Panc1 (cell line): Measurements from ENCODE around the gene FBXL17. TPM values are rescaled to one million over a fixed set of nuclear protein-coding genes. Genes with fewer than 3 reads are reported as not detected.
A peak's percentile ranks its signal among the peaks of the same experiment; 100 is the strongest.

Source experiments
- ATAC-seq: fragments of 200-7000 bp; cut with Tn5 transposase; 2 replicates; pipeline ENCODE4 v1.9.1; 2020; ENCODE audit warnings: mild to moderate bottlenecking, moderate library complexity
- BruUV-seq: library from RNA; stranded (reverse); fragments of 400-500 nt; replicated peaks from 2 replicates; lab custom pipeline; 2021; lab: Mats Ljungman, UMichigan
- CTCF ChIA-PET: fragments of 300-600 bp; sonication (Branson Sonifier 250); formaldehyde crosslinking; loops from one replicate; lab custom pipeline; 2022; ENCODE audit warnings: antibody characterized with exemption; lab: Charles Lee
- POLR2A ChIA-PET: fragments of 300-600 bp; sonication (Branson Sonifier 250); formaldehyde crosslinking; loops from one replicate; lab custom pipeline; 2022; ENCODE audit warnings: antibody characterized with exemption; lab: Charles Lee
- DNase-seq: peaks from one replicate; pipeline ENCODE4 v3.0.0-alpha.2; 2010; ENCODE audit warnings: low read depth, low spot score
- H3K27ac ChIP-seq: 2 replicates; pipeline ENCODE4 v1.5.1; 2011; ENCODE audit warnings: mild to moderate bottlenecking, low read length, inconsistent platforms
- H3K27me3 ChIP-seq: fragments of 200-500 bp; sonication (Bioruptor generic); 2 replicates; pipeline ENCODE4 v1.6.0; 2014; ENCODE audit warnings: low read length, inconsistent platforms; ENCODE audit not compliant: control insufficient read depth, insufficient read depth
- H3K36me3 ChIP-seq: fragments of 200-500 bp; sonication (Bioruptor generic); 2 replicates; pipeline ENCODE4 v1.5.1; 2014; ENCODE audit warnings: inconsistent platforms, mild to moderate bottlenecking, low read length, moderate library complexity; ENCODE audit not compliant: control insufficient read depth, insufficient read depth
- H3K4me1 ChIP-seq: 2 replicates; pipeline ENCODE4 v1.5.1; 2011; ENCODE audit warnings: inconsistent platforms, mild to moderate bottlenecking, low read length, moderate library complexity; ENCODE audit not compliant: control insufficient read depth, insufficient read depth
- H3K4me3 ChIP-seq, 2 experiments: 2 replicates each; pipeline ENCODE4 v1.5.1; 2011 to 2012; ENCODE audit warnings: low read depth in 2 of 2, low read length in 2 of 2, mild to moderate bottlenecking in 2 of 2, inconsistent platforms in 1 of 2, moderate library complexity in 1 of 2
- H3K9me3 ChIP-seq: fragments of 200-500 bp; sonication (Bioruptor generic); 2 replicates; pipeline ENCODE4 v1.5.1; 2014; ENCODE audit warnings: low read depth, mild to moderate bottlenecking, inconsistent platforms, low read length, moderate library complexity; ENCODE audit not compliant: control insufficient read depth, insufficient read depth
- POLR2AphosphoS5 ChIP-seq: IDR thresholded peaks from 2 replicates; pipeline ENCODE4 v1.6.1; 2012; ENCODE audit warnings: mild to moderate bottlenecking, low read depth, low read length, moderate library complexity
- REST ChIP-seq, 2 experiments: IDR thresholded peaks; 2 replicates each; pipeline ENCODE4 v1.6.1; 2011 to 2012; ENCODE audit warnings: low read depth in 2 of 2, control low read depth in 1 of 2, low read length in 1 of 2, mild to moderate bottlenecking in 1 of 2, moderate library complexity in 1 of 2; ENCODE audit not compliant: insufficient read depth in 1 of 2
- SIN3A ChIP-seq: IDR thresholded peaks from 2 replicates; pipeline ENCODE4 v1.6.1; 2012; ENCODE audit warnings: low read depth, mild to moderate bottlenecking, low read length, moderate library complexity, borderline replicate concordance; ENCODE audit not compliant: insufficient read depth
- TCF7L2 ChIP-seq: IDR thresholded peaks from 2 replicates; pipeline ENCODE4 v1.6.1; 2011; ENCODE audit warnings: mild to moderate bottlenecking, low read depth, low read length, inconsistent platforms
- in situ Hi-C: cut with HindIII; loops from 2 replicates; pipeline ENCODE4 v1.10.0; 2016; ENCODE audit warnings: low sequenced_read_pairs, low pct_unique_long_range_greater_than_20kb
- intact Hi-C: fragments of 100-400 bp; cut with micrococcal nuclease; formaldehyde crosslinking; loops from one replicate; pipeline ENCODE4 v1.10.0; 2022; ENCODE audit not compliant: unreplicated experiment
- total RNA-seq: library from RNA; stranded (reverse); gene quantifications from one replicate; pipeline ENCODE4 v1.2.1, GENCODE V29; 2021; ENCODE audit not compliant: unreplicated experiment
- TF ChIP-seq, protein P1 (sequence below): fragments of 450-650 bp; IDR thresholded peaks from 2 replicates; pipeline ENCODE4 v1.5.1; 2017; ENCODE audit warnings: mild to moderate bottlenecking

FBXL17 gene
- total RNA-seq, 1 experiment from 2014 or later: 17.4 TPM

DNA sequence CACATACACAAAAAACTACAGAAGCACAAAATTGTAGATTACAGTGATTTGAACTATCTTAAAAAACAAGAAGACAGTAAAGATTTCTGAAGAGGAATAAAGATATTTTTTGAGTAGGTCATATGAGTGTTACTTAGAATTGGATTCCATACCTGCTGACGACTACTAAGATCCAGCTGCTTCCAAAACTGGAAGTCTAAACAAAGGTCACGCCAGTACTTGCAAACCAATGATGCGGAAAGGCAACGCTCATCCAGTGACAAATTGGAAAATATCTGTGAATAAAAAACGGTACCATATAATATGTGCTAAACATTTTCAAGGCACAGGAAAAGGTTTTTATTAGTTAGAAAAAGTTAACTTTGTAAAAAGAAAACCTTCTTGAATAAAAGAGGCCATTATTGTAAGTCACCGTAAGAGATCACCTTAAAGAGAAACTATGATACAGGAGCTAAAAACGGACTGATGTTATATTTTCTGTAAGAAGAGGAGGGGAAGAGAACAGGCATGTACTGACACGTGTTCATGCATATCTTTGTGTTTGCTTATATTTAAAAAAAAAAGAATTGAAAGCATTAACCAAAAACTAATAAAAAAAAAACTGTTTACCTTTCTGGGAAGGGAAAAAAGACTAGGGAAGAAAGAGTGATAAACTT, 14.1 kb downstream of the FBXL17 start:
- no peak overlapping the region for H3K4me3 ChIP-seq
- no TSS peak for BruUV-seq
- CTCF ChIA-PET: no interaction called here

GRCh38 chr5:108366500-108366899, 15.4 kb downstream of the FBXL17 start:
- peak overlapping the region; percentile 29; the same call in 1 of the 2 replicates for H3K27ac ChIP-seq
- CTCF ChIA-PET: no interaction called here
- H3K27me3 ChIP-seq: no peaks in the 10 kb centered on the region
- TF ChIP-seq SIN3A: no peak
- H3K36me3 ChIP-seq: no peaks in the 10 kb centered on the region; the same call in 1 of the 2 replicates
- intact Hi-C loops (no loop called here), in situ Hi-C loops (no loop called here)
- no peaks in the 10 kb centered on the region; the same call in 1 of the 2 replicates for H3K4me1 ChIP-seq
- ATAC-seq: no peak
- no peak for DNase-seq
- no peak overlapping the region for H3K4me3 ChIP-seq
- no TSS peak for BruUV-seq
- no peaks in the 10 kb centered on the region for H3K9me3 ChIP-seq
- POLR2A ChIA-PET: no interaction called here

More for the DNA sequence above, 14.1 kb downstream of the FBXL17 start:
- intact Hi-C loops (no loop called here), in situ Hi-C loops (no loop called here)
- no peak for DNase-seq
- TF ChIP-seq SIN3A (no peak), POLR2AphosphoS5 (no peak), REST (IDR thresholded peaks at IDR 0.05; ENCODE audit: insufficient read depth in 1 of 2, low read depth in 2 of 2, low read length in 1 of 2) (no peak)
- POLR2A ChIA-PET: no interaction called here
- Histone ChIP-seq H3K36me3 (no peaks in the 10 kb centered on the region; the same call in 1 of the 2 replicates), H3K4me1 (no peaks in the 10 kb centered on the region; the same call in 1 of the 2 replicates), H3K27me3 (no peaks in the 10 kb centered on the region), H3K9me3 (peaks cover 9% of the 10 kb centered on the region; the same call in 1 of the 2 replicates), H3K27ac (no peak overlapping the region)
- ATAC-seq: no peak

- ChIA-PET CTCF (no interaction called here), POLR2A (interaction anchor here (0.6 kb wide), 1 partner anchor 16 kb away, joined by 4 read pairs; no protein-coding TSS in a partner anchor)
- in situ Hi-C loops: no loop called here
- Histone ChIP-seq H3K4me1 (no peaks in the 10 kb centered on the region; the same call in 1 of the 2 replicates), H3K27ac (no peak overlapping the region), H3K4me3 (no peak overlapping the region), H3K9me3 (no peaks in the 10 kb centered on the region), H3K27me3 (no peaks in the 10 kb centered on the region), H3K36me3 (no peaks in the 10 kb centered on the region; the same call in 1 of the 2 replicates)
- intact Hi-C loops: no loop called here
- TF ChIP-seq POLR2AphosphoS5 (no peak), REST (IDR thresholded peaks at IDR 0.05; ENCODE audit: insufficient read depth in 1 of 2, low read depth in 2 of 2, low read length in 1 of 2) (no peak), TCF7L2 (no peak), SIN3A (no peak)
- TF ChIP-seq, protein P1, sequence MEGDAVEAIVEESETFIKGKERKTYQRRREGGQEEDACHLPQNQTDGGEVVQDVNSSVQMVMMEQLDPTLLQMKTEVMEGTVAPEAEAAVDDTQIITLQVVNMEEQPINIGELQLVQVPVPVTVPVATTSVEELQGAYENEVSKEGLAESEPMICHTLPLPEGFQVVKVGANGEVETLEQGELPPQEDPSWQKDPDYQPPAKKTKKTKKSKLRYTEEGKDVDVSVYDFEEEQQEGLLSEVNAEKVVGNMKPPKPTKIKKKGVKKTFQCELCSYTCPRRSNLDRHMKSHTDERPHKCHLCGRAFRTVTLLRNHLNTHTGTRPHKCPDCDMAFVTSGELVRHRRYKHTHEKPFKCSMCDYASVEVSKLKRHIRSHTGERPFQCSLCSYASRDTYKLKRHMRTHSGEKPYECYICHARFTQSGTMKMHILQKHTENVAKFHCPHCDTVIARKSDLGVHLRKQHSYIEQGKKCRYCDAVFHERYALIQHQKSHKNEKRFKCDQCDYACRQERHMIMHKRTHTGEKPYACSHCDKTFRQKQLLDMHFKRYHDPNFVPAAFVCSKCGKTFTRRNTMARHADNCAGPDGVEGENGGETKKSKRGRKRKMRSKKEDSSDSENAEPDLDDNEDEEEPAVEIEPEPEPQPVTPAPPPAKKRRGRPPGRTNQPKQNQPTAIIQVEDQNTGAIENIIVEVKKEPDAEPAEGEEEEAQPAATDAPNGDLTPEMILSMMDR: no peak
- DNase-seq: no peak
- no TSS peak for BruUV-seq
- ATAC-seq: no peak
Observed at GRCh38 chr5:108361771-108362170, 20.1 kb downstream of the FBXL17 start.
